IPS-NIHi7 (cell line): ENCODE data around the gene ABCA5.

Experiments used
- DNase-seq: peaks from one replicate; pipeline ENCODE4 v3.0.0; 2012; ENCODE audit warnings: mixed read lengths; ENCODE audit errors: extremely low spot score

The ABCA5 gene, protein sequence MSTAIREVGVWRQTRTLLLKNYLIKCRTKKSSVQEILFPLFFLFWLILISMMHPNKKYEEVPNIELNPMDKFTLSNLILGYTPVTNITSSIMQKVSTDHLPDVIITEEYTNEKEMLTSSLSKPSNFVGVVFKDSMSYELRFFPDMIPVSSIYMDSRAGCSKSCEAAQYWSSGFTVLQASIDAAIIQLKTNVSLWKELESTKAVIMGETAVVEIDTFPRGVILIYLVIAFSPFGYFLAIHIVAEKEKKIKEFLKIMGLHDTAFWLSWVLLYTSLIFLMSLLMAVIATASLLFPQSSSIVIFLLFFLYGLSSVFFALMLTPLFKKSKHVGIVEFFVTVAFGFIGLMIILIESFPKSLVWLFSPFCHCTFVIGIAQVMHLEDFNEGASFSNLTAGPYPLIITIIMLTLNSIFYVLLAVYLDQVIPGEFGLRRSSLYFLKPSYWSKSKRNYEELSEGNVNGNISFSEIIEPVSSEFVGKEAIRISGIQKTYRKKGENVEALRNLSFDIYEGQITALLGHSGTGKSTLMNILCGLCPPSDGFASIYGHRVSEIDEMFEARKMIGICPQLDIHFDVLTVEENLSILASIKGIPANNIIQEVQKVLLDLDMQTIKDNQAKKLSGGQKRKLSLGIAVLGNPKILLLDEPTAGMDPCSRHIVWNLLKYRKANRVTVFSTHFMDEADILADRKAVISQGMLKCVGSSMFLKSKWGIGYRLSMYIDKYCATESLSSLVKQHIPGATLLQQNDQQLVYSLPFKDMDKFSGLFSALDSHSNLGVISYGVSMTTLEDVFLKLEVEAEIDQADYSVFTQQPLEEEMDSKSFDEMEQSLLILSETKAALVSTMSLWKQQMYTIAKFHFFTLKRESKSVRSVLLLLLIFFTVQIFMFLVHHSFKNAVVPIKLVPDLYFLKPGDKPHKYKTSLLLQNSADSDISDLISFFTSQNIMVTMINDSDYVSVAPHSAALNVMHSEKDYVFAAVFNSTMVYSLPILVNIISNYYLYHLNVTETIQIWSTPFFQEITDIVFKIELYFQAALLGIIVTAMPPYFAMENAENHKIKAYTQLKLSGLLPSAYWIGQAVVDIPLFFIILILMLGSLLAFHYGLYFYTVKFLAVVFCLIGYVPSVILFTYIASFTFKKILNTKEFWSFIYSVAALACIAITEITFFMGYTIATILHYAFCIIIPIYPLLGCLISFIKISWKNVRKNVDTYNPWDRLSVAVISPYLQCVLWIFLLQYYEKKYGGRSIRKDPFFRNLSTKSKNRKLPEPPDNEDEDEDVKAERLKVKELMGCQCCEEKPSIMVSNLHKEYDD (N-terminal part only)

DNA sequence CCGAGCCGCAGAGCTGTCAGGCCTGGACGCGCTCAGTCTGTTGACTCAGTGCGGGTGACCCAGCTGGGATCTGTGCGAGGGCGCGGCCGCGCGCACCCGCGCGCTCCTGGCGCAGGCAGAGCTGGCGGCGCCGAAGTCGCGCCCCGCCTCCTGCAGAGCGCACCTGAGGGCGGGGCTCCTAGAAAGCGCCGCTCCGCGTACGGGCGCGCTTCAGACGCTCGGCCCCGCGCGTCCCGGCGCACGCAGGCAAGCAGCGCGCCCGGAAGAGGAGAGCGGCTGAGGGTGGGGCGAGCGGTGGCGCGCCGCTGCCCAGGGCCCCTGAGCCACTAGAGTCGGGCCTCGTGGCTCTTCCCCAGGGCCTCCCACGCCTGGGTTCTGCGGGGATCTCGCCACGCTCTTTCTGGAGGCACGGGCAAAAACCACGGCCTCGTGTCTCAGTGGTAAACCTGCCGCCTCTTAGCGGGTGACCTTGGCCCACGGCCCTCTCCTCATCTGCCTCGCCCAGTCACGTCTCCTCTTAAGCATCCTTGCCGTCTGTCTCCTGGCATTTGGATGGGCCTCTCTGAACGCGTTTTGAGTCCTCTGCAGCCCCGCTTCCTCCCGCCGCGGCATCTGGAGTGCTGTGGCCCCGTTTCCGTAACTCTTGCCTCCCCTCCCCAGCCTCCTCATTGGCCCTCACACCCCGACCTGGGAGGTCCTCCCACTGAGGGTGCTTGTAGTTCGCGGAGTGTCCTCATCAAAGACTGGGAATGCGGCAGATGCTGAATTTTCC lies at the start of gene ABCA5:
ABCA5 (minus strand) TSS at position 74 of the 772 bp plus-strand sequence. CDS start 12,718 bp downstream, outside the sequence.
- peak; percentile 92 for DNase-seq

DNA sequence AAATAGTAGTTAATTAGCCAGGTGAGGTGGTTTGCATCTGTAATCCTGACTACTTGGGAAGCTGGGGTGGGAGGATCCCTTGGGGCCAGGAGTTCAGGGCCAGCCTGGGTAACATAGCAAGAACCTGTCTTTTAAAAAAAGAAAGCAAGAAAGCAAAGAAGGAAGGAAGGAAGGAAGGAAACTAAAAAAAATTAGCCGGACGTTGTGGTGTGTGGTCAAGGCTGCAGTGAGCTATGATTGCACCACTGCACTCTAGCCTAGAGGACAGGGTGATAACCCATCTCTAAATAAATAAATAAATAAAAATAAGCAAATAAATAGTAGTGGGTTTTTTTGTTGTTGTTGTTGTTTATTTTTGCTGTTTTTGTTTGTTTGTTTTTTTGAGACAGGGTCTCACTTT lies 48.3 kb upstream of the ABCA5 start:
- no peak for DNase-seq

DNA sequence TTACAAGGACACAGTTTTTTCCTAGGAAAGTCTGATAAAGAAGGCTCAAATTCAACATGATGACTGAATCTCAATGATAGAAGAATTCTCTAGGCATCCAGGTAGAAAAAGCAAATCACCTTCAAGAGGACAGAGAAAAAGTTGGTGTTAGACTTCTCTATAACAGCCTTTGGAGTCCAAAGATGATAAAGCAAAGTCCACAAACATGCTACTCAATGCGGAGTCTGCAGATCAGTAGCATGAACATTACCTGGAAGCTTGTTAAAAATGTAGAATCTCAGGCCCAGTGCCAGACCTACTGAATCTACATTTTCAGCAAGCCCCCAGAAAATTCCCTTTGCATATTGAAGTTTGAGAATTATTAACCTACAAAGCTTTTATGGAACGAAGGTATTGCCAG lies 46.1 kb upstream of the ABCA5 start:
- DNase-seq = no peak

DNA sequence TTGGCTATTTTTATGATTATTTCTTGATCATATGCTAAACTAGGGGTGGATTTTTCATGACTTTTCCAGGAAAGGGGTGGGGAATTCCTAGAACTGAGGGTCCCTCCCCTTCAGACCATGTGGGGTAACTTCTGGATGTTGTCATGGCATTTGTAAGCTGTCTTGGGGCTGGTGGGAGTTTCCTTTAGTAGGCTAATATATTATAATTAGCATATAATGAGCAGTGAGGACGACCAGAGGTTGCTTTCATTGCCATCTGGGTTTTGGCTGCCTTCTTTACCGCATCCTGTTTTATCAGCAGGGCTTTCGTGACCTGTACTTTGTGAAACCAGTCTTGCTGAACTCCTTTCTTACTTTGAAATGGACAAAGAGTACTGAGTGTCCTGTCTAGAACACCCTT lies 40.4 kb upstream of the ABCA5 start:
- no peak for DNase-seq

DNA sequence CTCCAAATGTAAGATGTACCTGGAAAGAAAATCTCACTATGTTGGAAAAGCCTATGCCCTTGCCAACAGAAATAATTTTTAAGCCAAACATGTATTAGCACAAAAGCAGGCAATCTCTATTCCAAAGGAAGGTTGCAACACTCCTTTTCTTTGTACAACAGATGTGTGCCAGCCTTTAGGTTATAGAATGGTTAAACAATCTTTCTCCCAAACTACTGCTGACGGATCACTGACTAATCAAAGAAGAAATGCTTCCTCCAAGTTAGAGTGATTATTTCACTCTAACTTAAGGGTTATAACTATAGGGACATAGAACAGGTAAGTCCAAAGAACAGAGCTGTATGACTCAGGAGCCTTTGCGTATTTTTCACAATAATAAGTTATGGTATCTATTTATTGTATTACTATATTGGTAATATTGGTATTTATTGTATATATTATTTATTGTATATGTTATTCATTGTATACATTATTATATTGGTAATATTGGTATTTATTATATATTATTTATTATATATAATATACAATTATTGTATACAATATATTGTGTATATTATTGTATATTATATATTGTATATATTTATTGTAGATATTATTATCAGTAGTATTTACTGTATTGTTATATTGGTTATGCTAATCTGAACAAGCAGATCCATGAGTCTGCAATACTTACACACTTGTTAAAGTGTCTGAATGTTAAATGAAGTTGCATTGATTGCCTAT lies 36.7 kb upstream of the ABCA5 start:
- no peak for DNase-seq

DNA sequence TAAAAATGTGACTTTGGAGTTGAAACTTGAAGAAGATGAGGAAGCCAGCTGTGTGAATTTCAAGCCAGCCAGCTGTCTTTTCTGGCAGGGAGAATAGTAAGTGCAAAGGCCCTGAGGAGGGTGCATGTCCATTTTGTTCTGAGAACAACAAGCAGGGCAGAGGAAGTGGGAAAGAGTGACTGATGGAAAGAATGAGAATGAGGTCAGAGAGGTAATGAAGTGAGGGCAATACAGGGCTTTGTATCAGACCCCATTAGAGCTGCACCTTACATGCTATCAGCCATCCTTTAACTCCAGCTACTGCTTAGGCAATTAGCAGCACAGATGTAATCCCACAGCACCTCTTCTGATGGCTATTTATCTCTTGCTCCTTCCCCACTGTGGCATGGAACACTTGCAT lies 34.2 kb upstream of the ABCA5 start:
- no peak for DNase-seq

DNA sequence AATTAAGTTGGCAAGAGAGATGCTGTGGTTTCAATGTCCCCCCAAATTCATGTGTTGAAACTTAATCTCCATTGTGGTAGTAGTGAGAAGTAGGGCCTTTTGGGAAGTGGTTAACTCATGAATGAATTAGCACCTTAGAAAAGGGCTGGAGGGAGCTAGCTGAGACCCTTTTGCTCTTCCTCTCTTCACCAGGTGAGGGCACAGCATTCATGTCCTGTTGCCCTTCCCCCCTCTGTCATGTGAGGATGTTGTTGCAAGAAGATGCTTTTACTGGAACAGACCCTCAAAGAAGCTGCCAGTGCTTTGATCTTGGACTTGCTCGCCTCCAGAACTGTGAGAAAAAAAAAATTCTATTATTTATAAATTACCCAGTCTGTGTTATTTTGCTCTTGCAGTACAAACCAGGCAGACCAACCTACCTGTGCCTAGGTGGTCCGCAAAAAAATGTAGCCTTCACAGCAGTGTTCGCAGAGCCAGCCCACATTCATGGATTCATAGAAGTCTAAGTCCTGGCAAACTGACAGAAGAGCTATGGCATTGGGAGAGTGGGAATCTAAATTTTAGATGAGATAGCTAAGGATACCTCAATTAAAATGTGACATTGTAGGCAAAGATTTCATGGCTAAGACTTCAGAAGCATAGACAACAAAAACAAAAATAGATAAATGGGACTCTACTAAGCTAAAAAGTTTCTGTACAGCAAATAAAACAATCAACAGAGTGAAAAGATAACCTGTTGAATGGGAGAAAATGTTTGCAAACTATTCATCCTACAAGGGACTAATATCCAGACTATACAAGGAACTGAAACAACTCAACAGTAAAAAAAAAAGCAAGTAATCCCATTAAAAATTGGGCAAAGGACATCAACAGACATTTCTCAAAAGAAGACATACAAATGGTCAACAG lies 32.0 kb upstream of the ABCA5 start:
- DNase-seq = peak; percentile 82

DNA sequence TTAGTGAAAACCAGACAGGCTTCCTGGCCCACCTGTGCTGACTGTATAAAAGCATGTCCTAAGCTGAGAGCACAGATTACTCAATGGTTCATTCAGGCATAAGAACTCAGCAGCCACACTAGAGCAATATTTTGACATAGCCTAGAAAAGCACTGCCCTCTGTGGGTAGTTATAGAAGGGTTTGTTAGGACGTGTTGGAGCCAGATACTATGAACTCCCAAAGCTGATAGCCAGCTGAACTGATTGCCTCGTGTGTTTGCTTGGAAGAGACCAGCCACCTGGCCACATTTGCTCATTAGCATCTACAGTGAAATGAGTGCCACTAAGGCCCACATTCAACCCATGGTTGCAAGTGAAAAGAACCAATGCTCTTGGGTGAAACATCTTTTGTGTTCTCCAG lies 30.8 kb upstream of the ABCA5 start:
- DNase-seq = no peak

DNA sequence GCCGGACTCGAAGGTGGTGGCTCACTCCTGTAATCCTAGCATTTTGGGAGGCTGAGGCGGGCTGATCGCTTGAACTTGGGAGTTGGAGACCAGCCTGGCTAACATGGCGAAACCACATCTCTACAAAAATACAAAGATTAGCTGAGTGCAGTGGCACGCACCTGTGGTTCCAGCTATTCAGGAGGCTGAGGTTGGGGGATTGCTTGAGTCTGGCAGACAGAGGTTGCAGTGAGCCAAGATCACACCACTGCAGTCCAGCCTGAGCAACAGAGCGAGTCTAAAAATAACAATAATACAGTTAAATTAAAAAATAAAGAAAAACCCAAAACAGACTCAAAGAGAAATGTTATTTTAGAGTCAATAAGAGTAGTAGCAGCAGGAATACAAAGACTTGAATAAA lies 29.7 kb upstream of the ABCA5 start:
- DNase-seq = no peak

DNA sequence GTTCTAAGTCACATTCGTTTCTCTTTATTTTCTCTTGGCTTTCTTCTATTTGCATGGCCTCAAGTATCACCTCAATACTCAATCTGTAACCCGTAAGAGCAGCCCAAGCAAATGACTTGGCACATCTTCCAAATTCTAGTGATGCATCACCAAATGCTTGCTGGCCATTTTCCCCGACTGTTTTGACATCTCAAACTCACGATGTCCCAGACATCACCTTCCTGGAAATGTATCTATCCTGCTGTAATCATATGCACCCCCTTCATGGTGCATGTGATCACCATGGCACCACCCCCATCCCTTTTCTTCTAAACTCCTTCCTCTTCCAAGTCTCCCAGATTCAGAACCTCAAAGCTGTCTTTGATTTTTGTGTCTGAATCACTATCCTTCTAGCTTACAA lies 24.0 kb upstream of the ABCA5 start:
- no peak for DNase-seq

DNA sequence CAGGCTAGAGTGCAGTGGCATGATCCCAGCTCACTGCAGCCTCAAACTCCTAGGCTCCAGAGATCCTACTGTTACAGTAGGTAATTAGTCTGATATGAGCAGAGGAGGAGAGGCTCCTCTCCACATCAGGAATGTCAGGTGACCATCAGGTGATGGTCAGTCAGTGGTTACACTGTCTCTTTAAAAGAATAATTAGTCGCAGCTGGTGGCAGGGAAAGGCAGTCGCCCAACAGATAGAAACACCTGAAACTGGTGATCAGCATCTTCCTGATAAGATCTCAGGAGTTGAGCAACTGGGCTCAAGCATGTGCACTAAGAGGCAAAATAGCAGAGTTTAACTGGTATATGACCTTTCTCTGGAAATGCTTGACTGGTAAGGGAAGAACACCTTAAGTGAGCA lies 21.5 kb upstream of the ABCA5 start:
- DNase-seq = no peak

DNA sequence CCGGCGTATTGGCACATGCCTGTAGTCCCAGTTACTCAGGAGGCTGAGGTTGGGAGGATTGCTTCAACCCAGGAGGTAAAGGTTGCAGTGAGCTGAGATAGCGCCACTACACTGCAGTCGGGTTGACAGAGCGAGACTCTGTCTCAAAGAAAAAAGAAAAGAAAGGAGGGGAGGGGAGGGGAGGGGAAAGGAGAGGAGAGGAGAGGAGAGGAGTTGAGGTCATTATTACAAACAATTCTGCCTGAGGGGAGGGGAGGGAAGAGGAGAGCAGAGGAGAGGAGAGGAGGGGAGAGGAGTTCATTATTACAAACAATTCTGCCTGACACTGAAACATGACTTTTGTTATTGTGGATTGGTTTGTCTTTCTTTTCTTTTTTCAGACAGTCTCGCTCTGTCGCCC lies 19.8 kb upstream of the ABCA5 start:
- no peak for DNase-seq

DNA sequence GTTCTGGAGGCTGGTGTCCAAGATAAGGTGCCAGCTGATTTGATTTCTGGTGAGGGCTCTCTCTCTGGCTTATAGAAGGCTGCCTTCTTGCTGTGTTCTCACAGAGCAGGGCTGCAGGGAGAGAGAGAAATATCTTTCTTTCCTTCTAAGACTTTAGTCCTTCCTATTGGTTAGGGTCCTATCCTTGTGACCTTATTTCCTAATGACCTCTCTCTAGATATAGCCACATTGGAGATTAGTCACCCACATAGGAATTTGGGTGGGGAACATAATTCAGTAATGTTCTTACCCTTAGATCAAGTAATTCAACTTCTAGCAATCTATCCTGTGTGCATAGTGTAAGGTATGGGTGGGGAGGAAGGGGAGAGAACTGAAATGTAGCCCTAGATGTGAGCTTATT lies 18.0 kb upstream of the ABCA5 start:
- no peak for DNase-seq

DNA sequence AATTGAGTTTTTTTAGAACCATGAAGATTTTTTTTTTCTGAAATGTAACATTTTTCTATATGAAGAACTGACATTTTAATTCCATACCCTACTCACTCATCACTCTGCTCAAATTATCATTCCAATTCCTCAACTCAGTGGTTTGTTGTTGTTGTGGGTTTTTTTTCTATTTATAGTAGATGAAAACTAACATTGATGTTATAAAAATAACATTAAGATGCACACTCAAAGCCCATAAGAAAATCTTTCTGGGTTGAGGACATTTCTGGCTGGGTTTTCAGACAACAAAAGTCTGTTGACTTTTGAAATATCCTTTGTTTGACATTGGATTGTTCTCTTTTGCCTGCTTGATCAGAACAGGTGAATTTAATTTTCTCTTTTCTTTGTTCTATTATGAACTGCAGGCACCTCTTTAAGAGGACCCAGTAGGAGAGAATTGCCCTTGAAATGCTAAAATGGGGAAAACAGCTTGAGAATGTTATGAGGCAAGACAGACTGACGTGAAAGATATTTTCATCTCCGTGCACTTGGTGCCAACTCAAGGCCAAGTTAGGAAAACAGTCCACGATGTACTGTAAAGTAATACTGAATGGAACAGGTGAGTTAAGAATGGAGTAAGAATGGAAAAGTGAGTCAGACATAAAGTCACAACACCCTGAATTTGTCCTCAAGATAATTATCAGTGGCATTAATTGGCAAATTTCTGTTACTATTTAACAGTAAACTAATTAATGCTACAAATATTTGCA lies 16.1 kb upstream of the ABCA5 start:
- no peak for DNase-seq

DNA sequence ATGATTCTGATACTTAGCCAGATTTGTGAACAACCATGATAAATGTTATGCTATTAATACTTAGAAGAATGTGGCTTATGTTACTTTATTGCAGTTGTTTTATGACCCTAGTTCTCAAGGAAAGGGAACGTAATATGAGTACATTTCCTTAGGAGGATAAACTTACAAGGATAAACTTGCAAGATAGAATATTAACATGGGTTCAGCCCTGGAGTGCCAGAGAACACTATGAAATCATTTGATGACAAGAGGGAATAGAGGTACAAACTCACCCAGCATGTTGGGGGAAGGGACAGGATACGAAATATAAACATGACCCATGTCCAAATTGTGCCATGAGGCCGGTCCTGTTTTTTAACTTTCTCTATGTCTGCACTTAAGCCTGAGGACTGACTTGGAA lies 13.0 kb upstream of the ABCA5 start:
- no peak for DNase-seq

DNA sequence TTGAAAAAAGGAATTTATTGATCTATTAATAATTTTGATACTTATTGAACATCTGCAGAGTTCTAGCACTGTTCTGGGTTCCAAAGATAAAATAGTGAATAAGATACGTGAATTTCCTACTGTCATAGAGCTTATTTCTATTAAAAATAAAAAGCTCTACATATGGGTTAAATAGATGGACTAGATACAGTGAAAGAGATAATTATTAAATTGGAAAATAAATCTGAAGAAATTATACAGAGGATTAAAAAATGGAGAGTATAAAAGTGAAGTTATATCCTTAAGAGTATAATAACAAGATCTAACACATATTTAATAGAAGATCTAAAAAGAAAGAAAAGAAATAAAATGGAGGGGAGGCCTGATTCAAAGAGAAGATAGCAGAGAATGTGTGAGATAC lies 10.1 kb upstream of the ABCA5 start:
- no peak for DNase-seq

DNA sequence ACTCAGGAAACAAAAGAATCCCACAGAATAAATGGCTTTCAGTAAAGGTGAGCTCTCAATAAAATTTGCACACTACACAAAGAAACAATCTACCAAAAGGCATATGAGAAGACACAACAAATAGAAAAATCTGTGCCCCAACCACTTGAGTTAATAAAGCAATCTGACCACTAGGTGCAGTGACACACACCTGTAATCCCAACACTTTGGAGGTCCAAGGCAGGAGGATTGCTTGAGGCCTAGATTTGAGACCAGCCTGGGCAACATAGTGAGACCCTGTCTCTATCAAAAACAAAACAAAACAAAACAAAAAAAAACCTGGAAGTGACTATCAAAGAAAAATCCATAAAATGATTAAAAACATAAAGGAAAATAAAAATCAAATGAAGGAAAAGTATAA lies 9.6 kb upstream of the ABCA5 start:
- DNase-seq = no peak

DNA sequence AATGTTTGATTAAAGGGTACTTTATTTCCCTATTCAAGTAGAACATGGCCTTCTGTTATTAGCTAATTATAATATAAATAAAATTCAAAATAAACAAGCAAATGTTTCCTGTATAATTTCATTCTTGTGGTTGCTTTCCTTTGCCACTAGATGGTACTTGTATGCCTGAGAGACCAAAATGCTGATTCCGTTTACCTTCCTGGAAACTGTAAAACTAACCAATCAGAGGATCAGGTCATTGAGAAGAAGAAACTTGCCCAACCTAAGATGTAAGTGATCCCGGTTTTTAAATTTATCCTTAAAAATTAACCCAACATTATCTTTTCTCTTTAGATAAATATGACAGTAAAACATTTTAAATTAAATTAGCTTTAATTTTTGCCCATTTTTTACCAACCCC lies 8.1 kb upstream of the ABCA5 start:
- peak; percentile 38 for DNase-seq

DNA sequence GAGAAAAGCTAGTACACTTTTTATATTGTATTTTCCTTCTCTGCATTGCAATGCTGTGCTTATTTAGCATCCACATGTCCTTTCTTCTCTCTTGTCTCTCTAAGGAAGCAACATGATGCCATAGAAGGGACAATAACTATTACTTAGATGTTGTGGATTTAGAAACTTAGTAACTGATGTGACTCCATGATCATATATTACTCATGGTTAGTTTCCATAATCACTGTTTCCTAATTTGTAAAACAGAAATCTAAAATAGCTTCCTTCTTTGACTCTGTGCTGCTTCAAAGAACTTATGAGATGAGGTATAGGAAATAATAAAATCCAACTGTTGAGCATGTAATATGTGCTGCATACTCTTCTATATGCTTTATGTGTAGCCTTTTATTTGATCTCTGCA lies 6.6 kb upstream of the ABCA5 start:
- DNase-seq = no peak
